A673 (cell line): ENCODE data around the gene KIFAP3.
"Not testable (repeated sequence)": the region's sequence is repeated elsewhere in the genome, so short reads cannot be mapped to it uniquely, and the experiment has no call there.

Source experiments
- CTCF ChIP-seq: fragments of 300-800, 200-600 bp; sonication (generic); conservative IDR thresholded peaks from 2 replicates; pipeline ENCODE4 v1.5.1; 2017; ENCODE audit warnings: low read depth, mild to moderate bottlenecking, antibody characterized with exemption, low read length, moderate library complexity, mixed read lengths
- EZH2 ChIP-seq: fragments of 200-600 bp; sonication (generic); IDR thresholded peaks from 2 replicates; pipeline ENCODE4 v1.6.1; 2017; ENCODE audit warnings: borderline replicate concordance, low read depth, mild to moderate bottlenecking, mixed read lengths, antibody characterized with exemption, low read length; ENCODE audit not compliant: poor library complexity, severe bottlenecking

DNA sequence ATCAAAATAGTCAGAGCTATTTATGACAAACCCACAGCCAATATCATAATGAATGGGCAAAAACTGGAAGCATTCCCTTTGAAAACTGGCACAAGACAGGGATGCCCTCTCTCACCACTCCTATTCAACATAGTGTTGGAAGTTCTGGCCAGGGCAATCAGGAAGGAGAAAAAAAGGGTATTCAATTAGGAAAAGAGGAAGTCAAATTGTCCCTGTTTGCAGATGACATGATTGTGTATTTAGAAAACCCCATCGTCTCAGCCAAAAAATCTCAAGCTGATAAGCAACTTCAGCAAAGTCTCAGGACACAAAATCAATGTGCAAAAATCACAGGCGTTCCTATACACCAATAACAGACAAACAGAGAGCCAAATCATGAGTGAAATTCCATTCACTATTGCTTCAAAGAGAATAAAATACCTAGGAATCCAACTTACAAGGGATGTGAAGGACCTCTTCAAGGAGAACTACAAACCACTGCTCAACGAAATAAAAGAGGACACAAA, 14.4 kb downstream of the KIFAP3 start:
- not testable (repeated sequence) for TF ChIP-seq CTCF, EZH2
